RPMI8226 (cell line): Measurements from ENCODE around the gene NUTM2A.
"Not testable (repeated sequence)": the region's sequence is repeated elsewhere in the genome, so short reads cannot be mapped to it uniquely, and the experiment has no call there.

Source experiments
- DNase-seq: peaks from one replicate; pipeline ENCODE4 v3.0.0-alpha.2; 2015

The NUTM2A gene

DNA sequence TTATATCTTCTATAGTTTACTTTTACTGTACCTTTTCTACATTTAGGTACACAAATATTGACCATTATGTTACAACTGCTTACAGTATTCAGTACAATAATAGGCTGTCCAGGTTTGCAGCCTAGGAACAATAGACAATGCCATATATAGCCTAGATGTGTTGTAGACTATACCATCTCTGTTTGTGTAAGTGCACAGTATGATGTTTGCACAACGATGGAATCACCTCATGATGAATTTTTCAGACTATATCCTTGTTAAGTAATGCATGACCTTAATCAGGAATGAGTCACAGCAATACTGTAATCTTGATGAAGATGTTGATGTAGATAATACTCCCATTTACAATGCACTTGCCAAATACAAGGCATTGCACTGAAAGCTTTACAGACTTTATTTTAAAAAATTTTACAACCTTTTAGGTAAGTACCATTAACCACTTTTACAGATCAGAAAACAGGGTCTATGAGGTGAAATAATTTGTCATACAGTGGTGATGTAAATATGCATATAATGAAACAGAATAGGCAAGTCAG lies 23.6 kb downstream of the NUTM2A start:
- not testable (repeated sequence) for DNase-seq

DNA sequence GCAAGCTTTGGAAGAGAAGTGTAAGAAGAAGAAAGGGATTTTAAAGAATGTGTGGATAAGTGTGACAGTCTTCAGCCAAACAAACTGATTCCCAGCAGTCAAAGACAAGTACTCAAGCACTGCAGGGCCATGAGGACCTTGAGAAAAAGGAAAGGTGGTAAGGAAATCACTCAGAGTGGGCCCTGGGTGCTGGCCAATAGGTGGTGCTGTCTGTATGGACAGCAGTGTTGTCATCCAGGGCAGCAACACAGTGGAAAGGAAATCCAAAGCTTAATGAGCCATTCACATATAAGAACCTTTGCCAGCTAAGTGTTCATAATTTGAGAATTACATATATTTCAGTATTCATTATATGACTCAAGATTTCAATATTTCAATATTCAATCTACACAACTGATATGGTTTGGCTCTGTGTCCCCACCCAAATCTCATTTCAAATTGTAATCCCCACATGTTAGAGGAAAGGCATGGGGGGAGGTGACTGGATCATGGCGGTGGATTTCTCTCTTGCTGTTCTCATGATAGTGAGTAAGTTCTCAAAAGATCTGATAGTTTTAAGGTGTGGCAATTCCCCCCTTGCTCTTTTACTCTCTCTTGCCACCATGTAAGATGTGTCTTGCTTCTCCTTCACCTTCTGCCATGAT lies 55.6 kb downstream of the NUTM2A start:
- not testable (repeated sequence) for DNase-seq
